ENCODE measurements around the gene GLA. TPM values are rescaled to one million over a fixed set of nuclear protein-coding genes. Genes with fewer than 3 reads are reported as not detected.

Gene GLA
- total RNA-seq, 3 donors from 2014 or later = 17.7 to 26.9 (median 21.1) TPM

GRCh38 chrX:101383679-101384205 lies 24.0 kb downstream of the GLA start:
- Histone ChIP-seq H3K36me3 (ENCODE audit: low read depth) (no peaks in the 10 kb centered on the region), H3K4me1 (ENCODE audit: low read depth) (no peaks in the 10 kb centered on the region), H3K4me3 (no peak overlapping the region), H3K9me3 (no peaks in the 10 kb centered on the region)
- DNase-seq (peak in 1 of 3 donors; percentile 16), ATAC-seq (peak; percentile 26)
- intact Hi-C loops (cut with DNase I, micrococcal nuclease) = no loop called here
- TF ChIP-seq CTCF (IDR thresholded peaks at IDR 0.05) = no peak

- H3K9me3 ChIP-seq = no peaks in the 10 kb centered on the region
- intact Hi-C loops (cut with DNase I, micrococcal nuclease) = no loop called here
- ATAC-seq (no peak), DNase-seq (no peak)
- H3K4me1 ChIP-seq (ENCODE audit: low read depth) = no peaks in the 10 kb centered on the region
- H3K36me3 ChIP-seq (ENCODE audit: low read depth) = no peaks in the 10 kb centered on the region
- TF ChIP-seq CTCF (IDR thresholded peaks at IDR 0.05) = no peak
- no peak overlapping the region for H3K4me3 ChIP-seq
Observed at GRCh38 chrX:101377547-101377946, 30.2 kb downstream of the GLA start.

- DNase-seq (no peak), ATAC-seq (no peak)
- intact Hi-C loops (cut with DNase I, micrococcal nuclease) = no loop called here
- TF ChIP-seq CTCF (IDR thresholded peaks at IDR 0.05) = no peak
- H3K36me3 ChIP-seq (ENCODE audit: low read depth) = no peaks in the 10 kb centered on the region
- H3K9me3 ChIP-seq = no peaks in the 10 kb centered on the region
- no peaks in the 10 kb centered on the region for H3K4me1 ChIP-seq (ENCODE audit: low read depth)
- no peak overlapping the region for H3K4me3 ChIP-seq
Observed at GRCh38 chrX:101370888-101371504, 36.7 kb downstream of the GLA start.

- no peak for TF ChIP-seq CTCF (IDR thresholded peaks at IDR 0.05)
- DNase-seq = no peak
- Histone ChIP-seq H3K9me3 (no peaks in the 10 kb centered on the region), H3K36me3 (ENCODE audit: low read depth) (no peaks in the 10 kb centered on the region), H3K4me3 (no peak overlapping the region), H3K4me1 (ENCODE audit: low read depth) (no peaks in the 10 kb centered on the region)
- intact Hi-C loops (cut with DNase I, micrococcal nuclease) = no loop called here
- ATAC-seq = no peak
Observed at GRCh38 chrX:101369687-101370086, 38.0 kb downstream of the GLA start.

GRCh38 chrX:101368800-101369199 lies 38.9 kb downstream of the GLA start:
- intact Hi-C loops (cut with DNase I, micrococcal nuclease) = no loop called here
- H3K36me3 ChIP-seq (ENCODE audit: low read depth) = no peaks in the 10 kb centered on the region
- H3K4me3 ChIP-seq = no peak overlapping the region
- H3K9me3 ChIP-seq = no peaks in the 10 kb centered on the region
- ATAC-seq (no peak), DNase-seq (no peak)
- TF ChIP-seq CTCF (IDR thresholded peaks at IDR 0.05) = no peak
- no peaks in the 10 kb centered on the region for H3K4me1 ChIP-seq (ENCODE audit: low read depth)

Data from mucosa of descending colon (tissue), 3 donors.